ENCODE data around the gene PRSS16. TPM values are rescaled to one million over a fixed set of nuclear protein-coding genes. Genes with fewer than 3 reads are reported as not detected.

Gene PRSS16
- total and polyA plus RNA-seq, 2 experiments from 2014 or later = 8.7 to 11.8 TPM

DNA sequence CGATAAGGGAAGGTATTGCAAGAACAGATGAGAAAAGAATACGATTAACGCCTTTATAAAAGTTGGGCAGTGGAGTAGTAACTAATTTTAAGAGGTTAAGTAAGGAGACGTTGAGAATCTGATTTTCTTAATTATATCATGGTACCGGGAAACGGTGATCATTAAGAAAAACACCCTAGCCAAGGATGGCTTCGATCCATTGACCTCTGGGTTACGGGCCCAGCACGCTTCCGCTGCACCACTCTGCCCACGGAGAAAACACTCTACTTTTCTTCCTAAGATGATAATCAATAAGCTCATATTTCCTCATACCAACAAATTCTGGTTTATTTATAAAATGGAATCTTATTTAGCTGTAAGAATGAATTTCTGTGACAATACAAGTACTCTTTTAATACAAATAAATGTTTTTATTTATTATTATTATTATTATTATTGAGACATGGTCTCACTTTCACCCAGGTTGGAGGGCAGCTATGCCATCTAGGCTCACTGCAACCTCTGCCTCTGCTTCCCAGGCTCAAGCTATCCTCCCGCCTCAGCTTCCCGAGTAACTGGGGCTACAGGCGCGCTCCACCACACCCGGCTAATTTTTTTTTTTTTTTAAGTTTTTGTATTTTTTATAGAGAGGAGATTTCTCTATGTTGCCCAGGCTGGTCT is 56.2 kb downstream of the PRSS16 start (continued):
- TF ChIP-seq, protein P1, sequence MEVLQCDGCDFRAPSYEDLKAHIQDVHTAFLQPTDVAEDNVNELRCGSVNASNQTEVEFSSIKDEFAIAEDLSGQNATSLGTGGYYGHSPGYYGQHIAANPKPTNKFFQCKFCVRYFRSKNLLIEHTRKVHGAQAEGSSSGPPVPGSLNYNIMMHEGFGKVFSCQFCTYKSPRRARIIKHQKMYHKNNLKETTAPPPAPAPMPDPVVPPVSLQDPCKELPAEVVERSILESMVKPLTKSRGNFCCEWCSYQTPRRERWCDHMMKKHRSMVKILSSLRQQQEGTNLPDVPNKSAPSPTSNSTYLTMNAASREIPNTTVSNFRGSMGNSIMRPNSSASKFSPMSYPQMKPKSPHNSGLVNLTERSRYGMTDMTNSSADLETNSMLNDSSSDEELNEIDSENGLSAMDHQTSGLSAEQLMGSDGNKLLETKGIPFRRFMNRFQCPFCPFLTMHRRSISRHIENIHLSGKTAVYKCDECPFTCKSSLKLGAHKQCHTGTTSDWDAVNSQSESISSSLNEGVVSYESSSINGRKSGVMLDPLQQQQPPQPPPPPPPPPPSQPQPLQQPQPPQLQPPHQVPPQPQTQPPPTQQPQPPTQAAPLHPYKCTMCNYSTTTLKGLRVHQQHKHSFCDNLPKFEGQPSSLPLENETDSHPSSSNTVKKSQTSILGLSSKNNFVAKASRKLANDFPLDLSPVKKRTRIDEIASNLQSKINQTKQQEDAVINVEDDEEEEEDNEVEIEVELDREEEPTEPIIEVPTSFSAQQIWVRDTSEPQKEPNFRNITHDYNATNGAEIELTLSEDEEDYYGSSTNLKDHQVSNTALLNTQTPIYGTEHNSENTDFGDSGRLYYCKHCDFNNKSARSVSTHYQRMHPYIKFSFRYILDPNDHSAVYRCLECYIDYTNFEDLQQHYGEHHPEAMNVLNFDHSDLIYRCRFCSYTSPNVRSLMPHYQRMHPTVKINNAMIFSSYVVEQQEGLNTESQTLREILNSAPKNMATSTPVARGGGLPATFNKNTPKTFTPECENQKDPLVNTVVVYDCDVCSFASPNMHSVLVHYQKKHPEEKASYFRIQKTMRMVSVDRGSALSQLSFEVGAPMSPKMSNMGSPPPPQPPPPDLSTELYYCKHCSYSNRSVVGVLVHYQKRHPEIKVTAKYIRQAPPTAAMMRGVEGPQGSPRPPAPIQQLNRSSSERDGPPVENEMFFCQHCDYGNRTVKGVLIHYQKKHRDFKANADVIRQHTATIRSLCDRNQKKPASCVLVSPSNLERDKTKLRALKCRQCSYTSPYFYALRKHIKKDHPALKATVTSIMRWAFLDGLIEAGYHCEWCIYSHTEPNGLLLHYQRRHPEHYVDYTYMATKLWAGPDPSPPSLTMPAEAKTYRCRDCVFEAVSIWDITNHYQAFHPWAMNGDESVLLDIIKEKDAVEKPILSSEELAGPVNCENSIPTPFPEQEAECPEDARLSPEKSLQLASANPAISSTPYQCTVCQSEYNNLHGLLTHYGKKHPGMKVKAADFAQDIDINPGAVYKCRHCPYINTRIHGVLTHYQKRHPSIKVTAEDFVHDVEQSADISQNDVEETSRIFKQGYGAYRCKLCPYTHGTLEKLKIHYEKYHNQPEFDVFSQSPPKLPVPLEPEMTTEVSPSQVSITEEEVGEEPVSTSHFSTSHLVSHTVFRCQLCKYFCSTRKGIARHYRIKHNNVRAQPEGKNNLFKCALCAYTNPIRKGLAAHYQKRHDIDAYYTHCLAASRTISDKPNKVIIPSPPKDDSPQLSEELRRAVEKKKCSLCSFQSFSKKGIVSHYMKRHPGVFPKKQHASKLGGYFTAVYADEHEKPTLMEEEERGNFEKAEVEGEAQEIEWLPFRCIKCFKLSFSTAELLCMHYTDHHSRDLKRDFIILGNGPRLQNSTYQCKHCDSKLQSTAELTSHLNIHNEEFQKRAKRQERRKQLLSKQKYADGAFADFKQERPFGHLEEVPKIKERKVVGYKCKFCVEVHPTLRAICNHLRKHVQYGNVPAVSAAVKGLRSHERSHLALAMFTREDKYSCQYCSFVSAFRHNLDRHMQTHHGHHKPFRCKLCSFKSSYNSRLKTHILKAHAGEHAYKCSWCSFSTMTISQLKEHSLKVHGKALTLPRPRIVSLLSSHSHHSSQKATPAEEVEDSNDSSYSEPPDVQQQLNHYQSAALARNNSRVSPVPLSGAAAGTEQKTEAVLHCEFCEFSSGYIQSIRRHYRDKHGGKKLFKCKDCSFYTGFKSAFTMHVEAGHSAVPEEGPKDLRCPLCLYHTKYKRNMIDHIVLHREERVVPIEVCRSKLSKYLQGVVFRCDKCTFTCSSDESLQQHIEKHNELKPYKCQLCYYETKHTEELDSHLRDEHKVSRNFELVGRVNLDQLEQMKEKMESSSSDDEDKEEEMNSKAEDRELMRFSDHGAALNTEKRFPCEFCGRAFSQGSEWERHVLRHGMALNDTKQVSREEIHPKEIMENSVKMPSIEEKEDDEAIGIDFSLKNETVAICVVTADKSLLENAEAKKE (CRISPR knock-in tag; IDR thresholded peaks at IDR 0.05) = no peak
- TF ChIP-seq NANOG (IDR thresholded peaks at IDR 0.05; ENCODE audit: borderline replicate concordance) (no peak), JUNB (IDR thresholded peaks at IDR 0.05; ENCODE audit: unreplicated experiment) (no peak), EZH2 (IDR thresholded peaks at IDR 0.05; ENCODE audit: low read depth, unreplicated experiment) (no peak), CREB1 (CRISPR knock-in tag; IDR thresholded peaks at IDR 0.05; ENCODE audit: low read depth) (no peak), ZNF114 (CRISPR knock-in tag; IDR thresholded peaks at IDR 0.05) (no peak), REST (IDR thresholded peaks at IDR 0.05; ENCODE audit: unreplicated experiment) (no peak), ETS1 (IDR thresholded peaks at IDR 0.05) (no peak), EZH2phosphoT487 (IDR thresholded peaks at IDR 0.05; ENCODE audit: unreplicated experiment) (no peak), POLR2AphosphoS5 (IDR thresholded peaks at IDR 0.05; ENCODE audit: low read depth) (no peak), ZNF331 (CRISPR knock-in tag; IDR thresholded peaks at IDR 0.05; ENCODE audit: low read depth) (no peak), STAT1 (IDR thresholded peaks at IDR 0.05; ENCODE audit: unreplicated experiment) (no peak)
